ENCODE results near the gene PLCB4. TPM values are rescaled to one million over a fixed set of nuclear protein-coding genes. Genes with fewer than 3 reads are reported as not detected.

PLCB4 gene
- polyA plus RNA-seq, 3 donors: not detected

DNA sequence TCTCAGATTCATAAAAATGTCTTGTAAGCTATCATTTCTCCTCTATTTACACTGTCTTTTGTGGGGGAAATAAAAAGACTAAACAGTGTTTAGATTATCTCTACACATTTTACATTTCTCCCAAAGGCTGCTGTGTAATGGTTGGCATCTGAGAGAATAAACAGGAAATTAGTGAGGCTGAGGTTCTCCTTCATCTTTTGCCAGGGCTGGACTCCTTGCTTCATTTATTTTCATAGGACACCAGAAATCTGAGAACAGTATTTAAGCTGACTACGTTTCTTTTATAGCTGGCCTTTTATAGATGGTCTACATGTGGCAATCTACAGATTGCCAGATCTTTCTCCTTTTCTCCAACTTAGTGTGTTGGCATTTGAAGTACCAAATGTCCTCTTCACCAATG is 41.5 kb downstream of the PLCB4 start:
- Histone ChIP-seq H4K20me1 (ENCODE audit: insufficient read depth, low read length) (no peaks in the 10 kb centered on the region), H3K9ac (ENCODE audit: insufficient read depth, low read length, poor library complexity, severe bottlenecking) (no peak overlapping the region), H3K79me2 (ENCODE audit: insufficient read depth, low read length) (no peaks in the 10 kb centered on the region), H3K4me1 (ENCODE audit: control insufficient read depth in 1 of 2, insufficient read depth in 2 of 2, low read length in 2 of 2) (no peaks in the 10 kb centered on the region), H3K27me3 (ENCODE audit: control insufficient read depth in 2 of 2, insufficient read depth in 2 of 2, low read length in 2 of 2) (no peaks in the 10 kb centered on the region), H3K9me3 (replicated peaks in 1 of 2; ENCODE audit: control insufficient read depth in 1 of 2, insufficient read depth in 1 of 2, low read length in 2 of 2) (no peaks in the 10 kb centered on the region), H3K36me3 (replicated peaks in 1 of 2; ENCODE audit: control insufficient read depth in 1 of 2, insufficient read depth in 2 of 2, low read length in 2 of 2) (no peaks in the 10 kb centered on the region), H2AFZ (ENCODE audit: insufficient read depth, low read depth, low read length, poor library complexity, severe bottlenecking) (no peak overlapping the region), H3K4me3 (replicated peaks in 1 of 3; ENCODE audit: low read depth in 2 of 3, low read length in 3 of 3) (no peak overlapping the region), H3K27ac (ENCODE audit: low read depth in 1 of 2, low read length in 2 of 2) (no peak overlapping the region), H3K4me2 (replicated peaks; ENCODE audit: extremely low read depth, low read length, poor library complexity, severe bottlenecking) (no peak overlapping the region)
- no peak for DNase-seq
- Mint-ChIP-seq H3K36me3 (no peaks in the 10 kb centered on the region), H3K27me3 (ENCODE audit: low read depth in 3 of 3) (no peaks in the 10 kb centered on the region), H3K4me1 (no peaks in the 10 kb centered on the region), H3K4me3 (no peak overlapping the region), H3K27ac (no peak overlapping the region), H3K9me3 (no peaks in the 10 kb centered on the region)
- no CpG with 5 or more reads among the region's 1 CpG for WGBS (ENCODE audit: insufficient coverage)
- no peak for TF ChIP-seq CTCF (IDR thresholded peaks at IDR 0.05)
- intact Hi-C loops (cut with micrococcal nuclease): no loop called here

GRCh38 chr20:9110916-9111432 is 42.1 kb downstream of the PLCB4 start:
- Histone ChIP-seq H3K79me2 (ENCODE audit: insufficient read depth, low read length) (no peaks in the 10 kb centered on the region), H3K9ac (ENCODE audit: insufficient read depth, low read length, poor library complexity, severe bottlenecking) (no peak overlapping the region), H3K27me3 (ENCODE audit: control insufficient read depth in 2 of 2, insufficient read depth in 2 of 2, low read length in 2 of 2) (no peaks in the 10 kb centered on the region), H4K20me1 (ENCODE audit: insufficient read depth, low read length) (no peaks in the 10 kb centered on the region), H3K4me3 (replicated peaks in 1 of 3; ENCODE audit: low read depth in 2 of 3, low read length in 3 of 3) (no peak overlapping the region), H2AFZ (ENCODE audit: insufficient read depth, low read depth, low read length, poor library complexity, severe bottlenecking) (no peak overlapping the region), H3K9me3 (replicated peaks in 1 of 2; ENCODE audit: control insufficient read depth in 1 of 2, insufficient read depth in 1 of 2, low read length in 2 of 2) (no peaks in the 10 kb centered on the region), H3K27ac (ENCODE audit: low read depth in 1 of 2, low read length in 2 of 2) (no peak overlapping the region), H3K4me1 (ENCODE audit: control insufficient read depth in 1 of 2, insufficient read depth in 2 of 2, low read length in 2 of 2) (no peaks in the 10 kb centered on the region), H3K4me2 (replicated peaks; ENCODE audit: extremely low read depth, low read length, poor library complexity, severe bottlenecking) (no peak overlapping the region), H3K36me3 (replicated peaks in 1 of 2; ENCODE audit: control insufficient read depth in 1 of 2, insufficient read depth in 2 of 2, low read length in 2 of 2) (no peaks in the 10 kb centered on the region)
- Mint-ChIP-seq H3K4me3 (no peak overlapping the region), H3K27ac (no peak overlapping the region), H3K9me3 (no peaks in the 10 kb centered on the region), H3K36me3 (no peaks in the 10 kb centered on the region), H3K27me3 (ENCODE audit: low read depth in 3 of 3) (no peaks in the 10 kb centered on the region), H3K4me1 (no peaks in the 10 kb centered on the region)
- no peak for DNase-seq
- no peak for TF ChIP-seq CTCF (IDR thresholded peaks at IDR 0.05)
- no CpG with 5 or more reads among the region's 3 CpGs for WGBS (ENCODE audit: insufficient coverage)
- intact Hi-C loops (cut with micrococcal nuclease): no loop called here

Data from CD14-positive monocyte (primary cell).